Ascending aorta (tissue), 2 donors: ENCODE measurements around the gene RPS15. TPM values are rescaled to one million over a fixed set of nuclear protein-coding genes. Genes with fewer than 3 reads are reported as not detected.

Experiments used
- DNase-seq, 2 donors: peaks; one replicate each; pipeline ENCODE4 v3.0.0-alpha.2; 2019; ENCODE audit warnings: low spot score in 2 of 2
- H3K27ac ChIP-seq, 2 donors: fragments of 200-600 bp; sonication (generic); one replicate each; pipeline ENCODE4 v1.5.1; 2016 to 2017; ENCODE audit warnings: mild to moderate bottlenecking in 1 of 2
- H3K27me3 ChIP-seq: fragments of 200-600 bp; sonication (generic); one replicate; pipeline ENCODE4 v1.5.1; 2017
- H3K36me3 ChIP-seq, 2 donors: fragments of 200-600 bp; sonication (generic); one replicate each; pipeline ENCODE4 v1.5.1; 2016
- H3K4me1 ChIP-seq, 2 donors: fragments of 200-600 bp; sonication (generic); one replicate each; pipeline ENCODE4 v1.5.1; 2016 to 2017; ENCODE audit warnings: mild to moderate bottlenecking in 1 of 2
- H3K4me3 ChIP-seq, 2 donors: fragments of 200-600 bp; sonication (generic); one replicate each; pipeline ENCODE4 v1.5.1; 2016 to 2017; ENCODE audit warnings: mild to moderate bottlenecking in 1 of 2
- H3K9me3 ChIP-seq, 2 donors: fragments of 200-600 bp; sonication (generic); one replicate each; pipeline ENCODE4 v1.5.1; 2016
- intact Hi-C: fragments of 100-400 bp; cut with DNase I; formaldehyde crosslinking; loops from one replicate; pipeline ENCODE4 v1.15.1; 2023
- total RNA-seq: library from RNA; depleted of rRNA; stranded (reverse); fragments of >200 nt; gene quantifications from one replicate; pipeline ENCODE4 v1.1.0, GENCODE V29; 2016
- TF ChIP-seq, protein P1 (sequence below), 3 experiments: fragments of 200-600 bp in 2 of 3; fragments of 450-650 bp in 1 of 3; sonication (generic) in 2 of 3; IDR thresholded peaks; one replicate each; pipeline ENCODE4 v1.5.1; 2016 to 2019; ENCODE audit warnings: antibody characterized with exemption in 3 of 3, mild to moderate bottlenecking in 1 of 3, moderate library complexity in 1 of 3

The RPS15 gene
- total RNA-seq, 1 donor from 2014 or later, result 3,111 TPM

DNA sequence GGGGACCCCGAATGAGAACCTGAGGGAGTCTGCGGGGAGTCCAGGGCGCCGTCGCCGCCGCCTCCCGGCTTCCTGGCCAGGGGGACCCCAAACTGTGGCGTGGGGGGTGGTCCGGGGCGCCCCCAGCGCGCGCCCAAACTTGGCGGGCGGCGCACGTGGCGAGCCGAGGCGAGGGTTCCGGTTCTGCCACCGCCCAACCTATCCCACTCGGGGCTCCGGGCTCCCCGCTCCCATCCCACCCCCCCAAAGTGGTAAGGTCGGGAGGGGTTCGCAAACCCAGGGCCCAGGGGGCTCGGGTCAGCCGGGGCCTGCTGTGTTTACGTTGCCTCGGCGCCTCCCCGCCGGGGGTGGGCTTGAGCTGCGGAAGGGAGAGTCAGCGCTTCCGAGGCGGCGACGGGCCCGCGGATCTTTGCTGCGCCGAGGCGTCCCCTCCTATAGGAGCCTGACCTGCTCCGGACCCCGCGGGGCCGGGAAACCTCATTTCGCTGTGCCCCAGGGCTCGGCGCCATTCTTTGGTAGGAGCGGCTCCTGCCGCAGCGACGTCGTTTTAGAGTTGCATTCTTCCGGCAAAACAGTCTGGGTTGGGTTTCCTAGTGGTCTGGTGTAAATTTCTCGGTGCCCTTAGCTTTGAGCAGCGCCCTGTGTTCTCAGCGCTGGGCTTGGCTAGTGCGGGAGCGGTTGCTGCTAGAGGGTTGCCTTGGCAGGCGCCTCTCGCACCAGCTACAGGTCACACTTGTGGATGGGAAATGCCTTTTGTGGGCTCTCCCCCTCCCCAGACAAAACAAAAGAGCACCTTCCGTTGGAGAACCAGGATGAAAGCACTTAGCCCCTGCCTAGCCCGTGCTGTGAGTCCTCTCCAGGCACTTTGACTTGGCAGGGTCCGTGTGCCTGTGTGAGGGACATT is 29.6 kb upstream of the RPS15 start:
- TF ChIP-seq, protein P1, sequence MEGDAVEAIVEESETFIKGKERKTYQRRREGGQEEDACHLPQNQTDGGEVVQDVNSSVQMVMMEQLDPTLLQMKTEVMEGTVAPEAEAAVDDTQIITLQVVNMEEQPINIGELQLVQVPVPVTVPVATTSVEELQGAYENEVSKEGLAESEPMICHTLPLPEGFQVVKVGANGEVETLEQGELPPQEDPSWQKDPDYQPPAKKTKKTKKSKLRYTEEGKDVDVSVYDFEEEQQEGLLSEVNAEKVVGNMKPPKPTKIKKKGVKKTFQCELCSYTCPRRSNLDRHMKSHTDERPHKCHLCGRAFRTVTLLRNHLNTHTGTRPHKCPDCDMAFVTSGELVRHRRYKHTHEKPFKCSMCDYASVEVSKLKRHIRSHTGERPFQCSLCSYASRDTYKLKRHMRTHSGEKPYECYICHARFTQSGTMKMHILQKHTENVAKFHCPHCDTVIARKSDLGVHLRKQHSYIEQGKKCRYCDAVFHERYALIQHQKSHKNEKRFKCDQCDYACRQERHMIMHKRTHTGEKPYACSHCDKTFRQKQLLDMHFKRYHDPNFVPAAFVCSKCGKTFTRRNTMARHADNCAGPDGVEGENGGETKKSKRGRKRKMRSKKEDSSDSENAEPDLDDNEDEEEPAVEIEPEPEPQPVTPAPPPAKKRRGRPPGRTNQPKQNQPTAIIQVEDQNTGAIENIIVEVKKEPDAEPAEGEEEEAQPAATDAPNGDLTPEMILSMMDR (IDR thresholded peaks at IDR 0.05), result no peak
- H3K9me3 ChIP-seq, result no peaks in the 10 kb centered on the region
- H3K4me1 ChIP-seq, result peaks cover 31 to 33% of the 10 kb centered on the region in 2 donors
- DNase-seq, result no peak
- H3K27ac ChIP-seq, result peak overlapping the region; percentile 96
- intact Hi-C loops, result loop anchor here (2.0 kb wide), 1 partner anchor 130 kb away; no protein-coding TSS in a partner anchor
- peaks cover 0 to 4% of the 10 kb centered on the region in 2 donors for H3K36me3 ChIP-seq
- H3K27me3 ChIP-seq, result no peaks in the 10 kb centered on the region
- H3K4me3 ChIP-seq, result peak overlapping the region; percentile 95 to 99

- Histone ChIP-seq H3K4me1 (peaks cover 31 to 33% of the 10 kb centered on the region in 2 donors), H3K4me3 (peak overlapping the region; percentile 95 to 99), H3K27ac (peak overlapping the region; percentile 96), H3K27me3 (no peaks in the 10 kb centered on the region), H3K9me3 (no peaks in the 10 kb centered on the region), H3K36me3 (peaks cover 0 to 4% of the 10 kb centered on the region in 2 donors)
- intact Hi-C loops, result loop anchor here (2.0 kb wide), 1 partner anchor 131 kb away; no protein-coding TSS in a partner anchor
- no peak for DNase-seq
- TF ChIP-seq, protein P1 (IDR thresholded peaks at IDR 0.05), result no peak
Measured at GRCh38 chr19:1409204-1410005, 28.8 kb upstream of the RPS15 start.

- intact Hi-C loops, result no loop called here
- Histone ChIP-seq H3K36me3 (peaks cover 0 to 4% of the 10 kb centered on the region in 2 donors), H3K4me3 (peak overlapping the region in 1 of 2 donors; percentile 99), H3K9me3 (no peaks in the 10 kb centered on the region), H3K27me3 (no peaks in the 10 kb centered on the region), H3K4me1 (peaks cover 31 to 36% of the 10 kb centered on the region in 2 donors), H3K27ac (peak overlapping the region in 1 of 2 donors; percentile 47)
- no peak for DNase-seq
- TF ChIP-seq, protein P1 (IDR thresholded peaks at IDR 0.05), result no peak
Measured at GRCh38 chr19:1410136-1410786, 27.9 kb upstream of the RPS15 start.

GRCh38 chr19:1410789-1411188 is 27.4 kb upstream of the RPS15 start:
- intact Hi-C loops, result no loop called here

More at GRCh38 chr19:1410789-1411188, 27.4 kb upstream of the RPS15 start:
- DNase-seq, result no peak
- Histone ChIP-seq H3K27ac (peak overlapping the region; percentile 34 to 47), H3K36me3 (peaks cover 0 to 4% of the 10 kb centered on the region in 2 donors), H3K4me3 (no peak overlapping the region), H3K27me3 (no peaks in the 10 kb centered on the region), H3K9me3 (no peaks in the 10 kb centered on the region), H3K4me1 (peaks cover 33 to 40% of the 10 kb centered on the region in 2 donors)
- TF ChIP-seq, protein P1 (IDR thresholded peaks at IDR 0.05), result no peak
